NCI-H2227 (cell line): Measurements from ENCODE around the gene DLL1.

Experiments
- DNase-seq: peaks from one replicate; lab custom pipeline; 2025; ENCODE audit not compliant: unreplicated experiment; lab: John Stamatoyannopoulos, UW

Gene DLL1

GRCh38 chr6:170234419-170234818, 56.5 kb downstream of the DLL1 start:
- DNase-seq: no peak

- no peak for DNase-seq
These were observed 57.3 kb downstream of the DLL1 start for GRCh38 chr6:170233286-170234205.
